ENCODE data around the gene SCCPDH. TPM values are rescaled to one million over a fixed set of nuclear protein-coding genes. Genes with fewer than 3 reads are reported as not detected.

The SCCPDH gene
- 34.4 and 34.9 TPM in 2 replicates for total RNA-seq
- long read RNA-seq, transcript SCCPDH-201 (12 exons, 2,503 nt) = major isoform, 217 of 232 reads
- long read RNA-seq, partial matches to known transcripts = 6 of 232 reads
- long read RNA-seq, other reads (novel, unspliced or antisense) = 9 of 232 reads

DNA sequence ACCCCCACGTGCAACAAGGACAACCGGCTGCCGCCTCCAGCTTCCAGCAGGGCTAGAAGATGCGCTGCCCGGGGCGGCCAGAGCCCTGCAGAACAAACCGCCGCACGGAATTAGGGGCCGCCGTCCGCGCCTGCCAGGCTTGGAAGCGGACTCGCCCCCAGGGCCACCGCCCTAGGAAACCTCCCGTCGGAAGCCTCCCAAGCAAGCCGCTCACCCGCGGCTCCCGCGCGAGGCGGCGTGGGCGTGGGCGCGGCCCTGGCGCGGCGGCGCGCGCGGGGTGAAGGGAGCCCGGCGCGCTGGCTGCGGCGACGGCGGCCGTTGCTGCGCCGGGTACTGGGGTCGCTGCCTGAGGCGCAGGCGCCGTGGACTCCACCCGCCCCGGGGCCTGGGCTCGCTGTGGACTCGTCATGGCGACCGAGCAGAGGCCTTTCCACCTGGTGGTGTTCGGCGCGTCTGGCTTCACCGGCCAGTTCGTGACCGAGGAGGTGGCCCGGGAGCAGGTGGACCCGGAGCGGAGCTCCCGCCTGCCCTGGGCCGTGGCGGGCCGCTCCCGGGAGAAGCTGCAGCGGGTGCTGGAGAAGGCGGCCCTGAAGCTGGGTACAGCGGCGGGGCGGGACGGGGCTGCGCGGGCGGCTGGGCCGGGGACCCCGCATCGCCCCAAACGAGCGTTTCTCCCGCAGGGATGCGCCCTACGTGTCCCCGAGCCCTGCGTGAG is at the start of gene SCCPDH:
TSS of gene SCCPDH (plus strand) at position 394 of the 715 bp plus-strand sequence. CDS start at position 408, 14 bp downstream.
- Mint-ChIP-seq H3K36me3 (ENCODE audit: unreplicated experiment) (peaks cover 22% of the 10 kb centered on the region), H3K9me3 (ENCODE audit: unreplicated experiment) (peaks cover 13% of the 10 kb centered on the region), H3K4me3 (ENCODE audit: unreplicated experiment) (peak within 1 kb of the TSS; percentile 95), H3K27ac (ENCODE audit: unreplicated experiment) (peak within 1 kb of the TSS; percentile 94), H3K4me1 (ENCODE audit: unreplicated experiment) (peaks cover 22% of the 10 kb centered on the region), H3K27me3 (ENCODE audit: unreplicated experiment) (no peaks in the 10 kb centered on the region)
- TF ChIP-seq CTCF (IDR thresholded peaks at IDR 0.05) = no peak
- peak; percentile 92 for DNase-seq (ENCODE audit: extremely low spot score, unreplicated experiment)

DNA sequence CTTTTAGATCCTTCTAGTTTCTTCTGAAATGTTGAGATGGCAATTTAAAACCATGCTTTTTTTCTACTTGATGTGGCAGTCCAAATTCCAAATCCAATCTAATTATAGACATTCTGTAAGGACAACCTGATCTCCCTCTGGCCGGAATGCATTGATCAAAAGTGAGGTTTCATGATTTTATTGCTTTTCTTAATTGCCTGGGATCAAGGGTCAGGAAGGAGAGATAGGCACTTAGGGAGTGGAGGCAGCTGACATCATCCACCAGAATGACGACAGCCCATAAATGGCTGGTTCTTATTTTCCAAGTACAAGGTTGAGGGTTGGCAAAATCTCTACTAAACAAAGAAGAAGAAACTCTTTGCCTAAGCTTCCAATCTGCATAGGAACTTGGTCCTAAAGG is 46.4 kb upstream of the SCCPDH start:
- Mint-ChIP-seq H3K4me3 (ENCODE audit: unreplicated experiment) (no peak overlapping the region), H3K36me3 (ENCODE audit: unreplicated experiment) (peaks cover 2% of the 10 kb centered on the region), H3K27ac (ENCODE audit: unreplicated experiment) (no peak overlapping the region), H3K4me1 (ENCODE audit: unreplicated experiment) (peaks cover 12% of the 10 kb centered on the region), H3K9me3 (ENCODE audit: unreplicated experiment) (peaks cover 3% of the 10 kb centered on the region), H3K27me3 (ENCODE audit: unreplicated experiment) (no peaks in the 10 kb centered on the region)
- DNase-seq (ENCODE audit: extremely low spot score, unreplicated experiment) = no peak
- no peak for TF ChIP-seq CTCF (IDR thresholded peaks at IDR 0.05)

GRCh38 chr1:246678816-246679793 is 45.1 kb upstream of the SCCPDH start:
- DNase-seq (ENCODE audit: extremely low spot score, unreplicated experiment) = no peak
- Mint-ChIP-seq H3K36me3 (ENCODE audit: unreplicated experiment) (no peaks in the 10 kb centered on the region), H3K27ac (ENCODE audit: unreplicated experiment) (no peak overlapping the region), H3K27me3 (ENCODE audit: unreplicated experiment) (no peaks in the 10 kb centered on the region), H3K9me3 (ENCODE audit: unreplicated experiment) (peaks cover 3% of the 10 kb centered on the region), H3K4me1 (ENCODE audit: unreplicated experiment) (peaks cover 12% of the 10 kb centered on the region), H3K4me3 (ENCODE audit: unreplicated experiment) (no peak overlapping the region)
- no peak for TF ChIP-seq CTCF (IDR thresholded peaks at IDR 0.05)

GRCh38 chr1:246679794-246680177 is 44.4 kb upstream of the SCCPDH start:
- no peak for TF ChIP-seq CTCF (IDR thresholded peaks at IDR 0.05)
- Mint-ChIP-seq H3K4me1 (ENCODE audit: unreplicated experiment) (peaks cover 12% of the 10 kb centered on the region), H3K9me3 (ENCODE audit: unreplicated experiment) (peaks cover 3% of the 10 kb centered on the region), H3K27me3 (ENCODE audit: unreplicated experiment) (no peaks in the 10 kb centered on the region), H3K4me3 (ENCODE audit: unreplicated experiment) (no peak overlapping the region), H3K36me3 (ENCODE audit: unreplicated experiment) (no peaks in the 10 kb centered on the region), H3K27ac (ENCODE audit: unreplicated experiment) (no peak overlapping the region)
- no peak for DNase-seq (ENCODE audit: extremely low spot score, unreplicated experiment)

Measured in osteocyte (in vitro differentiated cells).